Loucy (cell line): ENCODE data around the gene SMG7.

Experiments used
- CTCF ChIP-seq: fragments of 200-600 bp; sonication (generic); conservative IDR thresholded peaks from 2 replicates; pipeline ENCODE4 v1.5.1; 2014; ENCODE audit warnings: mild to moderate bottlenecking, antibody characterized with exemption, low read length
- EZH2phosphoT487 ChIP-seq: fragments of 200-600 bp; IDR thresholded peaks from 2 replicates; pipeline ENCODE4 v1.6.1; 2018; ENCODE audit warnings: antibody characterized with exemption, mild to moderate bottlenecking, moderate library complexity, borderline replicate concordance

GRCh38 chr1:183548116-183548515, 75.8 kb downstream of the SMG7 start:
- TF ChIP-seq EZH2phosphoT487 (no peak), CTCF (no peak)
